K562 (cell line): Measurements from ENCODE around the gene TMEM147. TPM values are rescaled to one million over a fixed set of nuclear protein-coding genes. Genes with fewer than 3 reads are reported as not detected.

Experiments used
- JUND ChIP-seq, 2 experiments: IDR thresholded peaks; 2 replicates in 1 of 2; 3 replicates in 1 of 2; pipeline ENCODE4 v1.6.1; 2011; ENCODE audit warnings: borderline replicate concordance in 2 of 2, low read depth in 2 of 2, low read length in 2 of 2, improper control_type of control experiment in 1 of 2, missing biosample characterization in 1 of 2, missing genetic modification characterization in 1 of 2, missing genetic modification reagents in 1 of 2
- RAD21 ChIP-seq, 2 experiments: fragments of 250-450 bp in 1 of 2; fragments of 450-650 bp in 1 of 2; sonication (Bioruptor Pico) in 1 of 2; formaldehyde crosslinking in 1 of 2; IDR thresholded peaks in 1 of 2; conservative IDR thresholded peaks in 1 of 2; 2 replicates each; pipeline versions ENCODE4 v1.4.0 to v1.8.0; 2020 to 2022; ENCODE audit warnings: mild to moderate bottlenecking in 2 of 2, moderate library complexity in 1 of 2
- SMC3 ChIP-seq: conservative IDR thresholded peaks from 2 replicates; pipeline ENCODE4 v1.6.1; 2011; ENCODE audit warnings: low read depth, low read length, improper control_type of control experiment; ENCODE audit not compliant: insufficient read depth
- ZNF121 ChIP-seq: sonication (generic); formaldehyde crosslinking; conservative IDR thresholded peaks from 2 replicates; pipeline ENCODE4 v1.8.0; 2022; ENCODE audit warnings: missing genetic modification reagents
- ZNF263 ChIP-seq: sonication (generic); formaldehyde crosslinking; IDR thresholded peaks from 2 replicates; pipeline ENCODE4 v1.8.0; 2022; ENCODE audit warnings: mild to moderate bottlenecking, missing genetic modification reagents, borderline replicate concordance
- ZNF79 ChIP-seq: fragments of 250-450 bp; sonication (Bioruptor Pico); IDR thresholded peaks from 2 replicates; pipeline ENCODE4 v1.4.0; 2020; ENCODE audit warnings: low read depth, mild to moderate bottlenecking, moderate library complexity
- polyA plus RNA-seq, 8 experiments: library from polyadenylated mRNA; depleted of rRNA in 4 of 8; stranded (reverse) in 5 of 8; unstranded in 3 of 8; fragments of >200 nt; fragmentation: Nextera tagmentation in 2 of 8; fragmentation: Illumina TruSeq in 1 of 8; extraction: Ambion mirVana in 2 of 8; extraction: Trizol in 1 of 8; gene quantifications; 2 replicates each; pipeline versions ENCODE4 v1.2.1 to v1.2.3, GENCODE V29; 2011 to 2014; ENCODE audit warnings: inconsistent platforms in 1 of 8, missing spikeins in 1 of 8
- total RNA-seq, 7 experiments: library from RNA; depleted of rRNA in 6 of 7; stranded (reverse); fragments of >200 nt in 6 of 7; fragmentation: Illumina TruSeq in 2 of 7; extraction: Trizol in 2 of 7; gene quantifications; 2 replicates each; pipeline versions ENCODE4 v1.2.1 to v1.2.3, GENCODE V29; 2011 to 2021; ENCODE audit warnings: low replicate concordance in 1 of 7
- TF ChIP-seq, protein P1 (sequence below): fragments of 450-650 bp; formaldehyde crosslinking; IDR thresholded peaks from 2 replicates; pipeline ENCODE4 v1.4.0; 2020; ENCODE audit warnings: mild to moderate bottlenecking, moderate library complexity
- TF ChIP-seq, protein P2 (sequence below), 3 experiments: IDR thresholded peaks in 2 of 3; conservative IDR thresholded peaks in 1 of 3; 2 replicates each; pipeline ENCODE4 v1.5.1; 2011 to 2012; ENCODE audit warnings: low read length in 3 of 3, mild to moderate bottlenecking in 3 of 3, control low read depth in 2 of 3, improper control_type of control experiment in 1 of 3, inconsistent platforms in 1 of 3, low read depth in 1 of 3, mixed read lengths in 1 of 3, moderate library complexity in 1 of 3; ENCODE audit not compliant: insufficient read depth in 2 of 3

Gene TMEM147
- total and polyA plus RNA-seq, 9 of the 15 experiments (the other 6 are each of a cell fraction or from before 2014, with no cell fraction given) = 73.8 to 194 (median 142) TPM

DNA sequence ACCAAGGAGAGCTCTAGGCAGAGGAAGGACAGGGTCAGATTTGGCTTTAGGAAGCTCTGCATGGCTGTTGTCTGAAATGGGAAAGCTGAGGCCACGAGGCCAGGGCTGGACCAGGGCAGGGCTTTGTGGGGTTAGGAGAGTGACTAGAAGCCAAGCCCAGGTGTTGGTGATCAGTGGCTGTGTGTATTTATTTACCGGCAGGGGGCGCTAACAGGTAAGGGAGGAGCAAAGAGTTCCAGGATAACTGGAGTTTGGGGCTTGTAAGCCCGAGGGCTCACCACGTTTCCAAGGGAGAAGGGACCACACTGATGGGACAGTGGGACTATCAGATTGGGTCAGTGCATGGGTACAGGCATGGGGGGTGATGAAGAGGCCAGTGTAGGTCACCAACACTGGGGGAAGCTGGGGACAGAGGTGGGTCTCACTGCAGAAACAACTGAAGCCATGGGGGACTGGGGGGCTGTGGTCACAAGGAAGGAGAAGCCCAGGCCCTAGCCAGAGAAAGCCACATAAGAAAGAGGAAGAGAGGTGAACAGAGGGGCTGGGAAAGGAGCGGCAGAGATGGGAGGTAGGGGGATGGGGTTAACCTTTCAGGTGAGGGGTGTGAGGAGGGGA is 3.9 kb downstream of the TMEM147 start (continued):
- TF ChIP-seq ZNF263 (CRISPR knock-in tag) (peak; percentile 64; the same call in 1 of the 2 replicates), RAD21 (CRISPR knock-in tag; conservative IDR thresholded peaks at IDR 0.05 in 1 of 2, IDR thresholded peaks at IDR 0.05 in 1 of 2) (peak; percentile 46 to 70), ZNF79 (CRISPR knock-in tag) (no peak), JUND (IDR thresholded peaks at IDR 0.05; ENCODE audit: borderline replicate concordance, low read depth, low read length) (0 out of 2 replicates have a peak, but pooled peaks have one; percentile 17), JUND (tag; IDR thresholded peaks at IDR 0.05; ENCODE audit: borderline replicate concordance, low read depth, low read length) (no peak), SMC3 (peak; percentile 64; the same call in 1 of the 2 replicates), ZNF121 (CRISPR knock-in tag) (no peak)
- TF ChIP-seq, protein P1, sequence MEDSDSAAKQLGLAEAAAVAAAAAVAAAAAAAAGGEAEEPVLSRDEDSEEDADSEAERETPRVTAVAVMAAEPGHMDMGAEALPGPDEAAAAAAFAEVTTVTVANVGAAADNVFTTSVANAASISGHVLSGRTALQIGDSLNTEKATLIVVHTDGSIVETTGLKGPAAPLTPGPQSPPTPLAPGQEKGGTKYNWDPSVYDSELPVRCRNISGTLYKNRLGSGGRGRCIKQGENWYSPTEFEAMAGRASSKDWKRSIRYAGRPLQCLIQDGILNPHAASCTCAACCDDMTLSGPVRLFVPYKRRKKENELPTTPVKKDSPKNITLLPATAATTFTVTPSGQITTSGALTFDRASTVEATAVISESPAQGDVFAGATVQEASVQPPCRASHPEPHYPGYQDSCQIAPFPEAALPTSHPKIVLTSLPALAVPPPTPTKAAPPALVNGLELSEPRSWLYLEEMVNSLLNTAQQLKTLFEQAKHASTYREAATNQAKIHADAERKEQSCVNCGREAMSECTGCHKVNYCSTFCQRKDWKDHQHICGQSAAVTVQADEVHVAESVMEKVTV (CRISPR knock-in tag) = 0 out of 2 replicates have a peak, but pooled peaks have one; percentile 9
- TF ChIP-seq, protein P2, sequence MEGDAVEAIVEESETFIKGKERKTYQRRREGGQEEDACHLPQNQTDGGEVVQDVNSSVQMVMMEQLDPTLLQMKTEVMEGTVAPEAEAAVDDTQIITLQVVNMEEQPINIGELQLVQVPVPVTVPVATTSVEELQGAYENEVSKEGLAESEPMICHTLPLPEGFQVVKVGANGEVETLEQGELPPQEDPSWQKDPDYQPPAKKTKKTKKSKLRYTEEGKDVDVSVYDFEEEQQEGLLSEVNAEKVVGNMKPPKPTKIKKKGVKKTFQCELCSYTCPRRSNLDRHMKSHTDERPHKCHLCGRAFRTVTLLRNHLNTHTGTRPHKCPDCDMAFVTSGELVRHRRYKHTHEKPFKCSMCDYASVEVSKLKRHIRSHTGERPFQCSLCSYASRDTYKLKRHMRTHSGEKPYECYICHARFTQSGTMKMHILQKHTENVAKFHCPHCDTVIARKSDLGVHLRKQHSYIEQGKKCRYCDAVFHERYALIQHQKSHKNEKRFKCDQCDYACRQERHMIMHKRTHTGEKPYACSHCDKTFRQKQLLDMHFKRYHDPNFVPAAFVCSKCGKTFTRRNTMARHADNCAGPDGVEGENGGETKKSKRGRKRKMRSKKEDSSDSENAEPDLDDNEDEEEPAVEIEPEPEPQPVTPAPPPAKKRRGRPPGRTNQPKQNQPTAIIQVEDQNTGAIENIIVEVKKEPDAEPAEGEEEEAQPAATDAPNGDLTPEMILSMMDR (IDR thresholded peaks at IDR 0.05 in 2 of 3, conservative IDR thresholded peaks at IDR 0.05 in 1 of 3; ENCODE audit: insufficient read depth in 2 of 3, low read depth in 1 of 3, low read length in 3 of 3) = peak; percentile 80 to 88 (median 82)
